OCI-LY7 (cell line): ENCODE results near the gene SAC3D1. TPM values are rescaled to one million over a fixed set of nuclear protein-coding genes. Genes with fewer than 3 reads are reported as not detected.
A peak's percentile ranks its signal among the peaks of the same experiment; 100 is the strongest.

Source experiments
- BruUV-seq: library from RNA; stranded (reverse); fragments of 400-500 nt; replicated peaks from 2 replicates; lab custom pipeline; 2021; lab: Mats Ljungman, UMichigan
- CTCF ChIA-PET: fragments of 300-600 bp; sonication (Branson Sonifier 250); formaldehyde crosslinking; loops from one replicate; lab custom pipeline; 2022; ENCODE audit warnings: antibody characterized with exemption; ENCODE audit not compliant: unreplicated experiment; lab: Charles Lee
- POLR2A ChIA-PET: fragments of 300-600 bp; sonication (Branson Sonifier 250); formaldehyde crosslinking; loops from one replicate; lab custom pipeline; 2022; ENCODE audit warnings: antibody characterized with exemption; lab: Charles Lee
- DNase-seq: peaks from one replicate; pipeline ENCODE4 v3.0.0-alpha.2; 2015; ENCODE audit warnings: low spot score
- H2AFZ ChIP-seq: fragments of 200-600 bp; sonication (generic), shearing (Covaris generic); 2 replicates; pipeline ENCODE4 v1.6.1; 2014; ENCODE audit warnings: mild to moderate bottlenecking, antibody characterized with exemption, low read length, moderate library complexity
- H3K27ac ChIP-seq: fragments of 200-600 bp; sonication (generic); 2 replicates; pipeline ENCODE4 v1.5.1; 2014; ENCODE audit warnings: mixed run types, low read depth, mild to moderate bottlenecking, moderate library complexity, low read length, inconsistent platforms; ENCODE audit not compliant: poor library complexity, severe bottlenecking
- H3K36me3 ChIP-seq: fragments of 200-600 bp; sonication (generic); 2 replicates; pipeline ENCODE4 v1.6.1; 2014; ENCODE audit warnings: mild to moderate bottlenecking, antibody characterized with exemption, low read length, moderate library complexity, mixed read lengths; ENCODE audit not compliant: insufficient read depth
- H3K4me1 ChIP-seq: fragments of 200-600 bp; sonication (generic); 2 replicates; pipeline ENCODE4 v1.5.1; 2014; ENCODE audit warnings: mild to moderate bottlenecking, low read length; ENCODE audit not compliant: insufficient read depth, poor library complexity, severe bottlenecking
- H3K4me2 ChIP-seq: fragments of 200-600 bp; sonication (generic); 2 replicates; pipeline ENCODE4 v1.6.1; 2014; ENCODE audit warnings: mild to moderate bottlenecking, low read length
- H3K4me3 ChIP-seq: fragments of 200-600 bp; sonication (generic); 2 replicates; pipeline ENCODE4 v1.5.1; 2014; ENCODE audit warnings: mild to moderate bottlenecking, low read depth, low read length; ENCODE audit not compliant: poor library complexity, severe bottlenecking
- H3K79me2 ChIP-seq: fragments of 200-600 bp; sonication (generic); 2 replicates; pipeline ENCODE4 v1.6.1; 2016; ENCODE audit warnings: low read depth, mild to moderate bottlenecking, low read length, moderate library complexity, mixed read lengths; ENCODE audit not compliant: insufficient read depth
- H3K9me2 ChIP-seq: fragments of 200-600 bp; sonication (generic); 2 replicates; pipeline ENCODE4 v1.6.1; 2016; ENCODE audit warnings: mild to moderate bottlenecking, low read length, mixed read lengths; ENCODE audit not compliant: insufficient read depth
- H3K9me3 ChIP-seq: fragments of 200-600 bp; sonication (generic); 2 replicates; pipeline ENCODE4 v1.6.1; 2014; ENCODE audit warnings: mild to moderate bottlenecking, mixed run types, low read length, mixed read lengths
- H4K20me1 ChIP-seq: fragments of 200-600 bp; sonication (generic); 2 replicates; pipeline ENCODE4 v1.6.1; 2014; ENCODE audit warnings: mild to moderate bottlenecking, antibody characterized with exemption, low read length, moderate library complexity, mixed read lengths; ENCODE audit not compliant: insufficient read depth
- CTCF ChIP-seq: fragments of 200-600 bp; sonication (generic); conservative IDR thresholded peaks from 2 replicates; pipeline ENCODE4 v1.5.1; 2014; ENCODE audit warnings: mild to moderate bottlenecking, antibody characterized with exemption, low read length, moderate library complexity, mixed read lengths
- EZH2phosphoT487 ChIP-seq: fragments of 200-600 bp; sonication (generic); IDR thresholded peaks from 2 replicates; pipeline ENCODE4 v1.6.1; 2018; ENCODE audit warnings: low read depth, borderline replicate concordance, mild to moderate bottlenecking, mixed run types, antibody characterized with exemption, low read length, moderate library complexity, mixed read lengths
- intact Hi-C: fragments of 100-400 bp; cut with micrococcal nuclease; formaldehyde crosslinking; loops from one replicate; pipeline ENCODE4 v1.10.0; 2022; ENCODE audit not compliant: unreplicated experiment
- total RNA-seq, 2 experiments: library from RNA; depleted of rRNA in 1 of 2; stranded (reverse); fragments of >200 nt in 1 of 2; shearing (Covaris generic) in 1 of 2; gene quantifications; 2 replicates each; pipeline ENCODE4 v1.2.3, GENCODE V29; 2014 to 2022

Gene SAC3D1
- total RNA-seq, 2 experiments from 2014 or later = 28.2 to 32.5 TPM

GRCh38 chr11:65053827-65054508 is 13.0 kb downstream of the SAC3D1 start:
- intact Hi-C loops = no loop called here
- TF ChIP-seq EZH2phosphoT487 (no peak), CTCF (no peak)
- Histone ChIP-seq H3K4me3 (peak overlapping the region; percentile 34), H3K9me3 (no peaks in the 10 kb centered on the region), H4K20me1 (no peaks in the 10 kb centered on the region), H3K27ac (peak overlapping the region; percentile 55), H3K4me1 (peaks cover 32% of the 10 kb centered on the region), H3K79me2 (no peaks in the 10 kb centered on the region), H2AFZ (peak overlapping the region; percentile 60), H3K36me3 (no peaks in the 10 kb centered on the region), H3K9me2 (no peaks in the 10 kb centered on the region), H3K4me2 (peak overlapping the region; percentile 68)
- ChIA-PET CTCF (no interaction called here), POLR2A (interaction anchor here (1.4 kb wide), 1 partner anchor 13 kb away, joined by 4 read pairs; the partner anchor contains the start of gene SAC3D1)
- BruUV-seq = no TSS peak
- peak; percentile 77 for DNase-seq

- no peak for DNase-seq
- no peaks in the 10 kb centered on the region for H4K20me1 ChIP-seq
- no peaks in the 10 kb centered on the region for H3K9me2 ChIP-seq
- no peak overlapping the region for H2AFZ ChIP-seq
- H3K9me3 ChIP-seq = no peaks in the 10 kb centered on the region
- TF ChIP-seq EZH2phosphoT487 (no peak), CTCF (no peak)
- no peaks in the 10 kb centered on the region for H3K36me3 ChIP-seq
- POLR2A ChIA-PET = interaction anchor here (0.6 kb wide), 1 partner anchor 35 kb away, joined by 5 read pairs; no protein-coding TSS in a partner anchor
- H3K27ac ChIP-seq = no peak overlapping the region
- intact Hi-C loops = no loop called here
- CTCF ChIA-PET = interaction anchor here (0.6 kb wide), 1 partner anchor 79 kb away, joined by 3 read pairs; no protein-coding TSS in a partner anchor
- no TSS peak for BruUV-seq
- H3K79me2 ChIP-seq = no peaks in the 10 kb centered on the region
- H3K4me3 ChIP-seq = no peak overlapping the region
- H3K4me1 ChIP-seq = peaks cover 43% of the 10 kb centered on the region
- H3K4me2 ChIP-seq = 0 out of 2 replicates have a peak overlapping the region, but pooled peaks have one; percentile 8
Measured at GRCh38 chr11:65055538-65055937, 14.5 kb downstream of the SAC3D1 start.

- ChIA-PET CTCF (no interaction called here), POLR2A (interaction anchor here (0.6 kb wide), 1 partner anchor 387 kb away, joined by 3 read pairs; no protein-coding TSS in a partner anchor)
- Histone ChIP-seq H2AFZ (no peak overlapping the region), H3K9me2 (no peaks in the 10 kb centered on the region), H4K20me1 (no peaks in the 10 kb centered on the region), H3K4me2 (no peak overlapping the region), H3K4me3 (no peak overlapping the region), H3K27ac (no peak overlapping the region), H3K36me3 (no peaks in the 10 kb centered on the region), H3K79me2 (no peaks in the 10 kb centered on the region), H3K4me1 (peaks cover 46% of the 10 kb centered on the region), H3K9me3 (no peaks in the 10 kb centered on the region)
- no peak for DNase-seq
- intact Hi-C loops = no loop called here
- no TSS peak for BruUV-seq
- TF ChIP-seq CTCF = no peak
- TF ChIP-seq EZH2phosphoT487 = no peak
Measured at GRCh38 chr11:65056999-65057398, 16.0 kb downstream of the SAC3D1 start.
